Cardiac muscle cell (in vitro differentiated cells and primary cell): ENCODE measurements around the gene UBQLNL. TPM values are rescaled to one million over a fixed set of nuclear protein-coding genes. Genes with fewer than 3 reads are reported as not detected.

Source experiments
- DNase-seq, 2 donors: peaks; one replicate each; pipeline versions ENCODE4 v3.0.0 to v3.0.0-alpha.2; 2010 to 2017; ENCODE audit warnings: low read depth in 1 of 2, low spot score in 1 of 2
- H3K27ac ChIP-seq: fragments of 200-600 bp; sonication (generic); 2 replicates; pipeline ENCODE4 v1.5.1; 2016
- H3K27me3 ChIP-seq: fragments of 200-600 bp; sonication (generic); 2 replicates; pipeline ENCODE4 v1.6.0; 2016; ENCODE audit warnings: control low read depth
- H3K36me3 ChIP-seq: fragments of 200-600 bp; sonication (generic); 2 replicates; pipeline ENCODE4 v1.5.1; 2016; ENCODE audit warnings: control low read depth
- H3K4me1 ChIP-seq: fragments of 200-600 bp; sonication (generic); 2 replicates; pipeline ENCODE4 v1.8.1; 2017; ENCODE audit warnings: low read depth, mild to moderate bottlenecking, mixed run types
- H3K4me3 ChIP-seq: fragments of 200-600 bp; sonication (generic); 2 replicates; pipeline ENCODE4 v1.5.1; 2016; ENCODE audit warnings: mild to moderate bottlenecking
- H3K9me3 ChIP-seq: fragments of 200-600 bp; sonication (generic); 2 replicates; pipeline ENCODE4 v1.5.1; 2017; ENCODE audit warnings: low read depth, mild to moderate bottlenecking, control low read depth
- polyA plus RNA-seq: library from polyadenylated mRNA; unstranded; fragments of >200 nt; fragmentation: Nextera tagmentation; extraction: Ambion mirVana; gene quantifications from 2 replicates; pipeline ENCODE4 v1.2.1, GENCODE V29; 2016
- total RNA-seq: library from RNA; depleted of rRNA; stranded (reverse); fragments of >200 nt; gene quantifications from 2 replicates; pipeline ENCODE4 v1.2.3, GENCODE V29; 2016
- TF ChIP-seq, protein P1 (sequence below): IDR thresholded peaks from 2 replicates; pipeline ENCODE4 v1.5.1; 2012; ENCODE audit warnings: low read depth, mild to moderate bottlenecking, low read length

UBQLNL gene
- total and polyA plus RNA-seq, 2 experiments from 2014 or later = 2.4 to 3.4 TPM

- no peak for DNase-seq
- Histone ChIP-seq H3K4me3 (no peak overlapping the region), H3K9me3 (no peaks in the 10 kb centered on the region), H3K36me3 (no peaks in the 10 kb centered on the region), H3K4me1 (no peaks in the 10 kb centered on the region), H3K27me3 (no peaks in the 10 kb centered on the region), H3K27ac (no peak overlapping the region)
- TF ChIP-seq, protein P1, sequence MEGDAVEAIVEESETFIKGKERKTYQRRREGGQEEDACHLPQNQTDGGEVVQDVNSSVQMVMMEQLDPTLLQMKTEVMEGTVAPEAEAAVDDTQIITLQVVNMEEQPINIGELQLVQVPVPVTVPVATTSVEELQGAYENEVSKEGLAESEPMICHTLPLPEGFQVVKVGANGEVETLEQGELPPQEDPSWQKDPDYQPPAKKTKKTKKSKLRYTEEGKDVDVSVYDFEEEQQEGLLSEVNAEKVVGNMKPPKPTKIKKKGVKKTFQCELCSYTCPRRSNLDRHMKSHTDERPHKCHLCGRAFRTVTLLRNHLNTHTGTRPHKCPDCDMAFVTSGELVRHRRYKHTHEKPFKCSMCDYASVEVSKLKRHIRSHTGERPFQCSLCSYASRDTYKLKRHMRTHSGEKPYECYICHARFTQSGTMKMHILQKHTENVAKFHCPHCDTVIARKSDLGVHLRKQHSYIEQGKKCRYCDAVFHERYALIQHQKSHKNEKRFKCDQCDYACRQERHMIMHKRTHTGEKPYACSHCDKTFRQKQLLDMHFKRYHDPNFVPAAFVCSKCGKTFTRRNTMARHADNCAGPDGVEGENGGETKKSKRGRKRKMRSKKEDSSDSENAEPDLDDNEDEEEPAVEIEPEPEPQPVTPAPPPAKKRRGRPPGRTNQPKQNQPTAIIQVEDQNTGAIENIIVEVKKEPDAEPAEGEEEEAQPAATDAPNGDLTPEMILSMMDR = no peak
Measured at GRCh38 chr11:5536482-5536881, 20.0 kb upstream of the UBQLNL start.

DNA sequence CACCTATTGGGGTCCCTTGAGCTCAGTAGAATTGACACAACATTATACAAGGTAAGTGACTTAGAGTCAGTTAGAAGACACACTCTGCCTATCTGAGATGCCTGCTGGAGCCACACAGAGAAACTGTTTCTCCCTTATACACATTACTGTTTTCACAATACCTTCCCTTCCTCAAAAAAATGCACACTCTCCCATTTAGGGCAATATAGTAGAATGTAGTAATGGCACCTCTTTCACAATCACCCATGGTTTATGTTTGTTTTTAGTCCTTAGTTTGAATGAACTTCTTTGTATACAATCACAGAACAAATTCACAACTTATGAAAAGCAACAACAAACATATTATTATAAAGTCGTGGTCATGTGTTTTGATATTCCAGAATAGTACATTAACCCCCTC, 17.5 kb upstream of the UBQLNL start:
- TF ChIP-seq, protein P1 = no peak
- DNase-seq = no peak

GRCh38 chr11:5531053-5531831, 14.7 kb upstream of the UBQLNL start:
- H3K27ac ChIP-seq = no peak overlapping the region
- no peaks in the 10 kb centered on the region for H3K4me1 ChIP-seq
- no peak overlapping the region for H3K4me3 ChIP-seq
- H3K27me3 ChIP-seq = no peaks in the 10 kb centered on the region
- H3K9me3 ChIP-seq = no peaks in the 10 kb centered on the region
- no peaks in the 10 kb centered on the region for H3K36me3 ChIP-seq
- TF ChIP-seq, protein P1 = no peak
- DNase-seq = no peak

More for the DNA sequence above, 17.5 kb upstream of the UBQLNL start:
- H3K4me1 ChIP-seq = no peaks in the 10 kb centered on the region
- H3K27me3 ChIP-seq = no peaks in the 10 kb centered on the region
- H3K9me3 ChIP-seq = no peaks in the 10 kb centered on the region
- H3K27ac ChIP-seq = no peak overlapping the region
- no peaks in the 10 kb centered on the region for H3K36me3 ChIP-seq
- no peak overlapping the region for H3K4me3 ChIP-seq

GRCh38 chr11:5528495-5528894, 12.0 kb upstream of the UBQLNL start:
- TF ChIP-seq, protein P1 = no peak
- no peaks in the 10 kb centered on the region for H3K27me3 ChIP-seq
- H3K27ac ChIP-seq = no peak overlapping the region
- H3K4me3 ChIP-seq = no peak overlapping the region
- no peaks in the 10 kb centered on the region for H3K9me3 ChIP-seq
- no peak for DNase-seq
- no peaks in the 10 kb centered on the region for H3K36me3 ChIP-seq
- no peaks in the 10 kb centered on the region for H3K4me1 ChIP-seq

GRCh38 chr11:5527716-5528115, 11.2 kb upstream of the UBQLNL start:
- Histone ChIP-seq H3K4me1 (no peaks in the 10 kb centered on the region), H3K27ac (no peak overlapping the region), H3K4me3 (no peak overlapping the region), H3K27me3 (no peaks in the 10 kb centered on the region), H3K36me3 (no peaks in the 10 kb centered on the region), H3K9me3 (no peaks in the 10 kb centered on the region)
- TF ChIP-seq, protein P1 = no peak
- no peak for DNase-seq
